H54 (cell line): ENCODE results near the gene DPP10.
"Not testable (repeated sequence)": the region's sequence is repeated elsewhere in the genome, so short reads cannot be mapped to it uniquely, and the experiment has no call there.

ENCODE experiments used
- DNase-seq: peaks from one replicate; pipeline ENCODE4 v3.0.0; 2011; ENCODE audit warnings: low spot score, mixed read lengths; ENCODE audit not compliant: insufficient read length
- FAIRE-seq: peaks from 3 replicates; lab custom pipeline; 2011; peaks lifted over from hg19 to GRCh38; lab: Jason Lieb, UNC
- POLR2A ChIP-seq: IDR thresholded peaks from 2 replicates; pipeline ENCODE4 v1.6.1; 2011; ENCODE audit warnings: low read depth, mild to moderate bottlenecking, low read length

The DPP10 gene

DNA sequence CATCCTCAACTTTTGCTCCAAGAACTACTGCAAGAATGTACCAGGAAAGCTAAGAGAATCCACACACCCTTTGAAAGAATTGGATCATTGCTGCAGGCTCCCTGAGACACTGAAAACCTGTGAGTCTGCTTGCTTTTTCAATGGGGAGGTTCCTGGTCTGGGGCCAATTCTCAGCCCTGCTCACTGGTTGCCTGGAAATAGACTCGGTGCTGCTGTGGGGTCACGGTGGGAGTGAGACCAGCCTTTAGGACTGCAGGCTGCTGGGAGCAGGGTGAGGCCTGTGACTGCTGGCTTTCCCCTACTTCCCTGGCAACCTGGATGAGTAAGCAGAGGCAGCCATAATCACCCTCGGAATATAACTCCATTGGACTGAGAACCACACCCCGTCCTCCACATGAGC lies 569.3 kb downstream of the DPP10 start:
- TF ChIP-seq POLR2A, result no peak
- FAIRE-seq, result no peak
- DNase-seq, result no peak

DNA sequence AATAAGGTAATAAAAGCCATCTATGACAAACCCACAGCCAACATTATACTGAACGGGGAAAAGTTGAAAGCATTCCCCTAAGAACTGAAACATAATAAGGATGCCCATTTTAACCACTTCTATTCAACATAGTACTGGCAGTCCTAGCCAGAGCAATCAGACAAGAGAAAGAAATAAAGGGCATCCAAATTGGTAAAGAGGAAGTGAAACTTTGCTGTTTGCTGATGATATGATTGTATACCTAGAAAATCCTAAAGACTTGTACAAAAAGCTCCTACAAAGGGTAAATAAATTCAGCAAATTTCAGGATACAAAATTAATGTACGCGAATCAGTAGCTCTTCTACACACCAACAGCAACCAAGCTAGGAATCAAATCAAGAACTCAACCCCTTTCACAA lies 579.6 kb downstream of the DPP10 start:
- DNase-seq, FAIRE-seq: not testable (repeated sequence)

DNA sequence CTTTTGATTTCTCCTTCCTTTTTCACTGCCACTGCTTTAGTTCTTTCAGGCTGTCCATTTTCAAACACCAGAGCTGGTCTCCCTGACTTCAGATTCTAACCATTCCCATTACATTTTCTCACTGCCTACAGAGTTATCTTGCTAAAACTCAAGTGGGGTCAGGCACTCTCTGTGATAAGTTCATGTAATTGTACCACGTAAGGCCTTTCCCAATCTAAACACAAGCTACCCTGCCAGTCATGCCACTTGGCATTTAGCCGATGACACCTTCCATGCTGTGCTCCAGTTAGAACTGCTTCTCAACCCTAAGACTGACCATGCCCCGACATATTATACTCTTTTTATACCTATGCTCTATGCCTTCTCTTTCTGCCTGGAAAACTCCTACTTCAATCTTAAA lies 592.4 kb downstream of the DPP10 start:
- DNase-seq (no peak), FAIRE-seq (no peak)
- TF ChIP-seq POLR2A, result no peak

DNA sequence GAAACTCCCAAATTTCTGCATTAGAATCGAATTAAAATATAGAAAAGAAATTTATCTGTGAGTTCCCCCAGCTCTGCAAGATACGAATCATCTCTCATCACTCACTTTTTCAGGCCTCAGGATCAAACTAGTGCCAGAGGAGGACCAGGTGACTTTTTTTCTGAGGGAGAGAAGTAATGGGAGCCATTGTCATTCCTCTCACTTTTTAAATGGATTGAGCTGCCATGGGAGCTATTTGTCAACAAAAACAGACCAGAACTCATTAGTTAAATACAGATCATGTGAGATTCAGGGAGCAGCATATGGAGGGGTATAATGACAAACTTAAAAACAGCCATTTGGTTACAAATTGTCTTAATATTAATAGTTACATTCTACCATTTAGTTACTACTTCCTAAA lies 594.4 kb downstream of the DPP10 start:
- no peak for DNase-seq
- no peak for TF ChIP-seq POLR2A
- no peak for FAIRE-seq

DNA sequence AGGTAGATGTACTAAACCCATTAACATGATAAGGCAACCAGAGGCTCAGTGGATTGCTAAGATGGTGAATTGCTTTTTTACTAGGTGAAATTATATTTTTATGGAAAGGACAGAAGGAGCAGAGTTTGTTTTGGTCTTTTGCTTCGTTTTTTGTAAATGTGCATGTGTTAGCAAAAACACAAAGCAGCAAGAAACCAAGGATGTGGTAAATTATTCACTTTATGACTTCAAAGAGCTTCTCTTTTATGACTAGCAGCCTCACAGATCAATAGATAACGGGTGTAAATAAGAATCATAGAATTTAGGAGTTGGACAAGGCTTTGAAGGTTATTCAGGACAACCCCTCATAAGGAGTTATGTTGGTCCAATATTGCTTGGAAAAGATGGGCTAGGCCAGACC lies 615.0 kb downstream of the DPP10 start:
- FAIRE-seq (no peak), DNase-seq (no peak)
- no peak for TF ChIP-seq POLR2A

DNA sequence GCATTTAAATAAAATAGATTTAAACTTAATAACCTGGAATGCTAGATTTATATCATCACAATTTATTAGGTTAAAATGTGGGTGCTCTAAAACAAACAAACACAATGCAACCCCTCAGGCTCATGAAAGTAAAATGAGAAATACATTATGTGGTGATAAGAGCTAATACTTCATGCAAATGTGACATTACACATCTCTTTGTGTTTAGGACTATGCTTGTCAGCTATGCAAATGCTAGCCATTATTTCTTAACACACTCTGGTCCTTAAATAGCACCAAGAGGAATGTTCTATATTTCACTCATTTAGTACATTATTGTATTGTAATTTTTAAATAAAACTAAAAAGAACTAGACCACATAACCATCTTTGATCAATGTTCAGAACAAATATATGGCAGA lies 627.6 kb downstream of the DPP10 start:
- FAIRE-seq (no peak), DNase-seq (no peak)
- TF ChIP-seq POLR2A, result no peak

DNA sequence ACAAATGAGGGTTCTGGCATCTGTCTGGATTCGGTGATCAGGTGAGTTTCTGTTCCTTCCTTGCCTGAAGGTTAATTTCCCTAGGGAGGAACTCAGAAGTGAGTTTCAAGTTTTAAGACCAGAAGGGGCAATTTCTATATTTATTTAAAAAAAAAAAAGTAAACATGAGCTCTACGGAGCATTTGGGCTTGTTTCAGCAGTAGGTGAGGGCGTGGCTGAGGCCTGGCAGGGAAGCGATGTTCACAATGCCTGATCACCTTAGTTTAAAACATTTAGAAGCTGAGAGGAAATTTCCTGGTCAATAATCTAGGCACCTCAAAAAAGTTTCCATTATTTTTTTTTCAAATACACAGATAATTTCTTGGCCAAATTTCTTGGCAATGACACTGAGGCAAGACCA lies 629.1 kb downstream of the DPP10 start:
- DNase-seq, result no peak
- TF ChIP-seq POLR2A, result no peak
- no peak for FAIRE-seq

DNA sequence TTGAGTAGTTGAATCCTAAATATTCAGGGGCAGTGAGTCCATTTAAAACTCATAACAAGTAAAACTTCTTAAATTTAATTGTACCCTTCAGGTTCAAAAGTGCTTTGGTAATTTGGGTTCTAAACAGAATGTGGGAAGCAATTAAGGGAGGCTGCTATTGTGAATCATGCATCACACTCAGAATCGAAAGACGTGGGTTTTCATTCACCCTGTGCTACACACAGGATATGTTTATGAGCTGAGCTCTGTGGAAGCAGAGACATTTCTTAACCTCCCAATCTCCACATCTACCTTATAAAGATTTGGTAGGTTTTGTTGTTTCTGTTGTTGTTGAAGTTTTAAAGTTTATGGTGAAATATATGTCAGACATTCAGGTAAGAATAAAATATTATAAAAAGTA lies 633.4 kb downstream of the DPP10 start:
- TF ChIP-seq POLR2A, result no peak
- FAIRE-seq (no peak), DNase-seq (no peak)

DNA sequence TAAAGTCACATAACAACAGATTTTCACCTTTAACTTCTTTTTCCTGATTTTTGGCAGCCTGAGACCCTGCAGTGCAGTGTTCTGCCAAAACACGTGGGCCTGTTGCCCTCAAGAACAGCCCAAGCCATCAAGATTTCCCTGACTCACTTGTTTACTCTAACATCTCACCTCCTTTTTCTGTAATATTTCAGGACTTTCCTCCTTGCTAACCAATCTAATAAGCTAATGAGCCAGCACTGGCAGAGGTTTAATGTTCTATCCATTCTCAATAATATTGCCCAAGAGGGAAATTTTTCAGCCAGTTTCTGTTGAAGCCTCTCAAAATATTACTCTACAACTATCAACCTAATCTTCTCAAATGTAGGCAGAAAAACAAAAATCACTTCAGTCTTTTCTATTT lies 635.2 kb downstream of the DPP10 start:
- no peak for TF ChIP-seq POLR2A
- FAIRE-seq, result no peak
- no peak for DNase-seq

DNA sequence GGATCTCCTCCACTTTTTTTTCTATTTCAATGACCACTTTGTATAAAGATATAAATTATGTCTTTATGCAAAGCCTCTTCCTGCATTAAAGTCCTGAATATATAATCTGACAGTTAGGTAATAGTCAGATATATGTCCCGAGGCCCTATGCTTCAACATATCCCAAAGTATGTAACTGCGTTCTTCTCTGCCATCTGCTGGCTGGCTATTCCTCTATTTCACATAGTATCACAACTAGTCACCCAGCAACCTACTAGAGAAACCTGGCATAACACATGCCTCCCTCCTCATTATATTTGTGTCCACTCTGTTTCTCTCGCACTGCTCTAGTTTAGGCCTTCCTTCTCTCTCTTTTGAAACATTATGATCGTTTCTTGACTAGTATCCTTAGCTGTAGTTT lies 640.8 kb downstream of the DPP10 start:
- no peak for DNase-seq
- TF ChIP-seq POLR2A, result no peak
- no peak for FAIRE-seq

DNA sequence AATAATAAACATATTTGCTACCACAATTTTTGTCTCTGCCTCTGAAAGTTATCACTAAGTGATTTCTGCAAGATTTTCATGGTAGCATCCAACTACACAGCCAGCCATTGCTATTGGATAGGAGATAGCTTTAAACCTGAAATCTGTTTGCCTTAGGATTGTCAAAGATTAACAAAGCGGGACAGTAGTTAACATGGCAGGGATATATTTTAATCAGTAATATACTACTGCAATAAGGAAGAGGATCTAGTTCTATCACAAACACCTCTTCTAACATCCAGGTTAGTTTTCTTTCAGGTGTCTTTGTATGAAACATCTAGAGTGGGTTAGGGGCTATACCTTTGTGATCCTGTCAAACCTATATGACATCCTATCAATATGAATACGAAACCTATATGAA lies 641.3 kb downstream of the DPP10 start:
- DNase-seq (no peak), FAIRE-seq (no peak)
- TF ChIP-seq POLR2A, result no peak

DNA sequence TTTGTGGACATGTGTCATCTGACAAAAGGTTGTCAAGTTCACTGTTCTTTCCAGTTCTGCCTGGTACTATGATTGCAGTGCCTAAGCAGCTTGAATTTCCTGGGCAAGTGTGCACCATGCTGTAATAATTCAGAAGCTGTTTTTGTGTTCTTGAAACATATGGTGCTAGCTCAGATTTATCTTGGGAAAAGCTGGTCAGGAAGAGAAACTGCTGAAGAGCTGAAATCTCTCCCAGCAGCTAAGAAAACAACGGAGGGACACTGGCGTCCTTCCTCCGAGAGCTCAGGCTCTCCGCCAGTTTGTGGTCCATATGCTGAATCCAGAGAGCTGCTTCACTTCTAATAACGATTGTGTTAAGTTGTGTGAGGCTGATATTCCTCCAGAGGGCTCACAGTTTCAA lies 642.0 kb downstream of the DPP10 start:
- no peak for DNase-seq
- TF ChIP-seq POLR2A, result no peak
- FAIRE-seq, result no peak

DNA sequence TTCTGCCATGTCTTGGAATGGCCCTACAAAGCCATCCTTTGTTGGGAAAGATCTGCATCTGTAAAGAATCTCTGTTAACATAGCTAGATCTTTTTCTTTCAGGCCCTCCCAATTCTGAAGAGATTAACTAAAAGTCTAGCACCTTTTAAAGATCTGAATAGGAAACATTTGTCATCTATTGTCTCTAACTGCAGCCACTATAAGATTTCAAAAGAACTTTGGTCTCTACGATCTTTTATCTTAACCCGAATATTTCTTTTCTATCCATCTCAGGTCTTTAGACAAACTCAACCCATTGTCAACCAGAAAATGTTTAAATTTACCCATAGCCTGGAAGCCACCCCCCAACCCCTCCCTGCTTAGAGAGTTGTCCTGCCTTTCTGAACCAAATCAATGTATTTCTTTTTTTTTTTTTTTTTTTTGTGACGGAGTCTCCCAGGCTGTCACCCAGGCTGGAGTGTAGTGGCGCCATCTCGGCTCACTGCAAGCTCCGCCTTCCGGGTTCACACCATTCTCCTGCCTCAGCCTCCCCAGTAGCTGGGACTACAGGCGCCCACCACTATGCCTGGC lies 643.7 kb downstream of the DPP10 start:
- not testable (repeated sequence) for FAIRE-seq, DNase-seq

DNA sequence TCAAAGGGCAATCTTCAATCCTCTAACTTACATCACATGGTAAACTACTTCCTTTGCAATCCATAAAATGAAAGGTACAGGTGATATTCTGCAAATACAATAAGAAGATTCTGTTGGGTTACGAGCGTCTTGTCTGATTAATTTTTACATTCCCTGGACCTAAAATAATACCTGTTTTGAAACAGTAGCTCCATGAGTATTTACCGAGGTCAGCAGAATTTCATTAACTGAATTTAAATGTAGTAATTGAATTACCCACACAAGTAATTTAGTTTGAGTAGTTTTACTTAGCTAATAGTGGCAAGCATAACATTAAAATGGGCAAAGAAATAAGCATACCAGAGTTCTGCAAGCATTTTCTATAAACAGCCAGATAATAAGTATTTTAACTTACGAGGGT lies 652.0 kb downstream of the DPP10 start:
- DNase-seq (no peak), FAIRE-seq (no peak)
- TF ChIP-seq POLR2A, result no peak

DNA sequence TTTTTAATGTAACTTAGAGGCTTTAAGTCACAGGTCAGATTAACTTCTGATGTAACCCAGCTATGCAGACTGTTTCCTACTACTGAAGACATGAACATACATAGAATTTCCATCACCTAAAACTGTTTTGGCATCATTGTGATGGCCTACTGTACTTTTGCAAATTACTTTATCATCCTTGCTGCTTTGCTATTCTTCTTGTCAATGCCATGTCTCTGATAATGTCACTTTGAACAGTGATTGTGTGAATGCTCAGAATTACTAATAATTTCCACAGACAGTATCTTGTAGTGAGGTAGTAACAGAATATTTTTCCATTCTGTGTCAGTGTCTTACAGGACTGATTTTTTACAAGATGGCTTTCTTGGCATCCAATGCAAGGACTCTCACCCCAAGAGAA lies 663.5 kb downstream of the DPP10 start:
- no peak for FAIRE-seq
- no peak for TF ChIP-seq POLR2A
- no peak for DNase-seq

DNA sequence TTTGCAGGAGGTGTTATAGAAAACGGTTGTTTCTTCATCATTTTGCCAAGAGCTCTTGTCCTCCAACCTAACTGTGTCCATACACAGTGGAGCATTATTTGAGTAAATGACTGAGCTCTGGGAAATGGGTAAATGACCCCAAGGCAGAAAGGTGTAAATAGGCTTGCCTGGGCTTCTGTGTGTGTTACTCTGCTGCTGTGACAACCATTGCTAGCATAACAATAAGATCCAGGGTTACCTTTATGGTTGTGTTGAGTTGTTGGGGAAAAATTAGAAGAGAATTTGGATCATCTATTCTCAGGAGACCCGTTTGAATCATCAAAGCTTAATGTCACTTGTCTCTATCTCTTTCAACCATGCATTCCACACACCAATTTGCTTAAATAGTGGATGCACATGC lies 672.7 kb downstream of the DPP10 start:
- TF ChIP-seq POLR2A, result no peak
- no peak for DNase-seq
- no peak for FAIRE-seq
